ENCODE measurements around the gene GNA12. TPM values are rescaled to one million over a fixed set of nuclear protein-coding genes. Genes with fewer than 3 reads are reported as not detected.

Gene GNA12
- total and polyA plus RNA-seq, 10 donors = 12.3 to 64.2 (median 32.4) TPM

GRCh38 chr7:2758673-2759616 lies 85.2 kb downstream of the GNA12 start:
- DNase-seq = no peak
- Histone ChIP-seq H3K4me3 (no peak overlapping the region), H3K36me3 (peaks cover 0 to 29% (median 0%) of the 10 kb centered on the region in 6 donors), H3K4me1 (peaks cover 45 to 67% (median 61%) of the 10 kb centered on the region in 6 donors), H3K27me3 (replicated peaks in 1 of 7) (no peaks in the 10 kb centered on the region), H3K9me3 (no peaks in the 10 kb centered on the region), H3K27ac (peak overlapping the region; percentile 42 to 89 (median 72))
- intact Hi-C loops (cut with DNase I; ENCODE audit: low total_unique reads) = no loop called here
- WGBS, 5 donors = 89 to 93% (median 91%) methylated on average over 18 of the region's 18 CpGs
- no peak for TF ChIP-seq CTCF (IDR thresholded peaks at IDR 0.05 in 8 of 11, conservative IDR thresholded peaks at IDR 0.05 in 3 of 11)
- no peak for TF ChIP-seq POLR2A (IDR thresholded peaks at IDR 0.05)
- TF ChIP-seq POLR2AphosphoS5 (IDR thresholded peaks at IDR 0.05) = no peak

- Histone ChIP-seq H3K4me3 (no peak overlapping the region), H3K36me3 (peaks cover 0 to 28% (median 0%) of the 10 kb centered on the region in 6 donors), H3K27me3 (replicated peaks in 1 of 7) (no peaks in the 10 kb centered on the region), H3K4me1 (peaks cover 45 to 59% (median 55%) of the 10 kb centered on the region in 6 donors), H3K27ac (peak overlapping the region; percentile 42 to 78 (median 64)), H3K9me3 (no peaks in the 10 kb centered on the region)
- TF ChIP-seq POLR2AphosphoS5 (IDR thresholded peaks at IDR 0.05) (peak in 1 of 3 donors; percentile 41), CTCF (IDR thresholded peaks at IDR 0.05 in 8 of 11, conservative IDR thresholded peaks at IDR 0.05 in 3 of 11) (no peak), POLR2A (IDR thresholded peaks at IDR 0.05) (no peak)
- intact Hi-C loops (cut with DNase I; ENCODE audit: low total_unique reads) = no loop called here
- no peak for DNase-seq
- 31 to 43% (median 40%) methylated on average over 12 of the region's 12 CpGs for WGBS, 5 donors
Measured at GRCh38 chr7:2757904-2758672, 86.0 kb downstream of the GNA12 start.

GRCh38 chr7:2757361-2757903 lies 86.7 kb downstream of the GNA12 start:
- Histone ChIP-seq H3K4me3 (no peak overlapping the region), H3K27ac (peak overlapping the region; percentile 42 to 78 (median 64)), H3K36me3 (peaks cover 0 to 23% (median 0%) of the 10 kb centered on the region in 6 donors), H3K27me3 (replicated peaks in 1 of 7) (no peaks in the 10 kb centered on the region), H3K4me1 (peaks cover 44 to 53% (median 51%) of the 10 kb centered on the region in 6 donors), H3K9me3 (no peaks in the 10 kb centered on the region)
- DNase-seq = no peak
- intact Hi-C loops (cut with DNase I; ENCODE audit: low total_unique reads) = no loop called here
- TF ChIP-seq POLR2AphosphoS5 (IDR thresholded peaks at IDR 0.05) = peak in 2 of 3 donors; percentile 16 to 33
- no peak for TF ChIP-seq POLR2A (IDR thresholded peaks at IDR 0.05)
- WGBS, 5 donors = 50 to 75% (median 54%) methylated on average over 11 of the region's 11 CpGs

GRCh38 chr7:2755531-2755930 lies 88.6 kb downstream of the GNA12 start:
- Histone ChIP-seq H3K4me3 (no peak overlapping the region), H3K9me3 (no peaks in the 10 kb centered on the region), H3K27ac (no peak overlapping the region), H3K27me3 (replicated peaks in 1 of 7) (no peaks in the 10 kb centered on the region), H3K36me3 (peaks cover 0 to 8% (median 0%) of the 10 kb centered on the region in 6 donors), H3K4me1 (peaks cover 31 to 34% (median 34%) of the 10 kb centered on the region in 6 donors)
- intact Hi-C loops (cut with DNase I; ENCODE audit: low total_unique reads) = no loop called here
- no peak for DNase-seq
- TF ChIP-seq POLR2AphosphoS5 (IDR thresholded peaks at IDR 0.05) (no peak), POLR2A (IDR thresholded peaks at IDR 0.05) (no peak), CTCF (IDR thresholded peaks at IDR 0.05 in 8 of 11, conservative IDR thresholded peaks at IDR 0.05 in 3 of 11) (no peak)

Measured in spleen (tissue), 11 donors.